ENCODE data around the gene DNAJC16.
"Not testable (repeated sequence)": the region's sequence is repeated elsewhere in the genome, so short reads cannot be mapped to it uniquely, and the experiment has no call there.

The DNAJC16 gene

GRCh38 chr1:15603050-15603965 is 76.7 kb downstream of the DNAJC16 start:
- Histone ChIP-seq H3K4ac (ENCODE audit: low read depth, low read length) (no peak overlapping the region), H2BK120ac (ENCODE audit: low read depth, low read length) (no peak overlapping the region), H3K4me2 (ENCODE audit: low read length) (peak overlapping the region; percentile 76), H3K9ac (ENCODE audit: low read length) (peak overlapping the region; percentile 63), H3K18ac (ENCODE audit: low read length) (no peak overlapping the region), H4K5ac (ENCODE audit: low read length) (no peak overlapping the region), H3K23ac (ENCODE audit: low read length) (no peak overlapping the region), H3K27ac (ENCODE audit: low read depth, low read length) (no peak overlapping the region), H3K4me1 (ENCODE audit: control insufficient read depth, low read depth, low read length) (no peaks in the 10 kb centered on the region), H2BK5ac (ENCODE audit: low read length) (no peak overlapping the region), H3K27me3 (ENCODE audit: insufficient read depth, low read length, poor library complexity) (peaks cover 2% of the 10 kb centered on the region), H3K36me3 (ENCODE audit: control insufficient read depth, insufficient read depth, low read length) (no peaks in the 10 kb centered on the region), H4K8ac (ENCODE audit: low read depth, low read length) (no peak overlapping the region), H3K79me1 (ENCODE audit: low read length) (no peaks in the 10 kb centered on the region), H2BK15ac (replicated peaks; ENCODE audit: low read depth) (no peak overlapping the region), H3K4me3 (ENCODE audit: low read length) (peak overlapping the region; percentile 38), H3K56ac (ENCODE audit: low read length) (peak overlapping the region; percentile 89), H3K79me2 (ENCODE audit: control insufficient read depth, insufficient read depth, low read length) (no peaks in the 10 kb centered on the region), H2AK5ac (ENCODE audit: low read length) (no peak overlapping the region)
- 100% methylated on average over 2 of the region's 56 CpGs for WGBS (ENCODE audit: extremely low coverage, insufficient coverage, low lambda C conversion rate)
- peak; percentile 98 for DNase-seq

- not testable (repeated sequence) for H3K79me2 ChIP-seq (ENCODE audit: control insufficient read depth, insufficient read depth, low read length); H2BK15ac ChIP-seq (replicated peaks; ENCODE audit: low read depth); H3K36me3 ChIP-seq (ENCODE audit: control insufficient read depth, insufficient read depth, low read length); H4K5ac ChIP-seq (ENCODE audit: low read length); H3K18ac ChIP-seq (ENCODE audit: low read length); H3K4me1 ChIP-seq (ENCODE audit: control insufficient read depth, low read depth, low read length); H3K27me3 ChIP-seq (ENCODE audit: insufficient read depth, low read length, poor library complexity); H3K27ac ChIP-seq (ENCODE audit: low read depth, low read length); H2BK5ac ChIP-seq (ENCODE audit: low read length); H4K8ac ChIP-seq (ENCODE audit: low read depth, low read length); H3K79me1 ChIP-seq (ENCODE audit: low read length); H2AK5ac ChIP-seq (ENCODE audit: low read length); H3K23ac ChIP-seq (ENCODE audit: low read length); H2BK120ac ChIP-seq (ENCODE audit: low read depth, low read length); DNase-seq; H3K4me3 ChIP-seq (ENCODE audit: low read length); H3K4ac ChIP-seq (ENCODE audit: low read depth, low read length)
- Histone ChIP-seq H3K56ac (ENCODE audit: low read length) (peak overlapping the region; percentile 65), H3K9ac (ENCODE audit: low read length) (peak overlapping the region; percentile 45), H3K4me2 (ENCODE audit: low read length) (peak overlapping the region; percentile 51)
- no CpG with 5 or more reads among the region's 13 CpGs for WGBS (ENCODE audit: extremely low coverage, insufficient coverage, low lambda C conversion rate)
These were observed 77.3 kb downstream of the DNAJC16 start for GRCh38 chr1:15603966-15604282.

- not testable (repeated sequence) for H3K79me2 ChIP-seq (ENCODE audit: control insufficient read depth, insufficient read depth, low read length); H2BK120ac ChIP-seq (ENCODE audit: low read depth, low read length); H4K5ac ChIP-seq (ENCODE audit: low read length); H3K9ac ChIP-seq (ENCODE audit: low read length); H3K4me3 ChIP-seq (ENCODE audit: low read length); H3K36me3 ChIP-seq (ENCODE audit: control insufficient read depth, insufficient read depth, low read length); H2BK5ac ChIP-seq (ENCODE audit: low read length); H3K4ac ChIP-seq (ENCODE audit: low read depth, low read length); H3K4me1 ChIP-seq (ENCODE audit: control insufficient read depth, low read depth, low read length); H3K27ac ChIP-seq (ENCODE audit: low read depth, low read length); H3K79me1 ChIP-seq (ENCODE audit: low read length); H2BK15ac ChIP-seq (replicated peaks; ENCODE audit: low read depth); H4K8ac ChIP-seq (ENCODE audit: low read depth, low read length); DNase-seq; H3K23ac ChIP-seq (ENCODE audit: low read length); H3K4me2 ChIP-seq (ENCODE audit: low read length); H2AK5ac ChIP-seq (ENCODE audit: low read length); H3K56ac ChIP-seq (ENCODE audit: low read length); H3K18ac ChIP-seq (ENCODE audit: low read length); H3K27me3 ChIP-seq (ENCODE audit: insufficient read depth, low read length, poor library complexity)
- WGBS (ENCODE audit: extremely low coverage, insufficient coverage, low lambda C conversion rate), result no CpG with 5 or more reads among the region's 21 CpGs
These were observed 77.8 kb downstream of the DNAJC16 start for GRCh38 chr1:15604400-15604799.

GRCh38 chr1:15605398-15606383 is 79.0 kb downstream of the DNAJC16 start:
- Histone ChIP-seq H3K23ac (ENCODE audit: low read length) (no peak overlapping the region), H3K4me1 (ENCODE audit: control insufficient read depth, low read depth, low read length) (no peaks in the 10 kb centered on the region), H3K79me2 (ENCODE audit: control insufficient read depth, insufficient read depth, low read length) (no peaks in the 10 kb centered on the region), H3K27me3 (ENCODE audit: insufficient read depth, low read length, poor library complexity) (peaks cover 2% of the 10 kb centered on the region), H3K79me1 (ENCODE audit: low read length) (no peaks in the 10 kb centered on the region), H2BK120ac (ENCODE audit: low read depth, low read length) (no peak overlapping the region), H3K56ac (ENCODE audit: low read length) (no peak overlapping the region), H4K5ac (ENCODE audit: low read length) (no peak overlapping the region), H3K9ac (ENCODE audit: low read length) (no peak overlapping the region), H3K4me2 (ENCODE audit: low read length) (no peak overlapping the region), H3K27ac (ENCODE audit: low read depth, low read length) (no peak overlapping the region), H4K8ac (ENCODE audit: low read depth, low read length) (no peak overlapping the region), H2AK5ac (ENCODE audit: low read length) (no peak overlapping the region), H3K36me3 (ENCODE audit: control insufficient read depth, insufficient read depth, low read length) (no peaks in the 10 kb centered on the region), H3K4me3 (ENCODE audit: low read length) (no peak overlapping the region), H3K4ac (ENCODE audit: low read depth, low read length) (no peak overlapping the region), H2BK5ac (ENCODE audit: low read length) (no peak overlapping the region), H2BK15ac (replicated peaks; ENCODE audit: low read depth) (no peak overlapping the region), H3K18ac (ENCODE audit: low read length) (no peak overlapping the region)
- no CpG with 5 or more reads among the region's 11 CpGs for WGBS (ENCODE audit: extremely low coverage, insufficient coverage, low lambda C conversion rate)
- no peak for DNase-seq

DNA sequence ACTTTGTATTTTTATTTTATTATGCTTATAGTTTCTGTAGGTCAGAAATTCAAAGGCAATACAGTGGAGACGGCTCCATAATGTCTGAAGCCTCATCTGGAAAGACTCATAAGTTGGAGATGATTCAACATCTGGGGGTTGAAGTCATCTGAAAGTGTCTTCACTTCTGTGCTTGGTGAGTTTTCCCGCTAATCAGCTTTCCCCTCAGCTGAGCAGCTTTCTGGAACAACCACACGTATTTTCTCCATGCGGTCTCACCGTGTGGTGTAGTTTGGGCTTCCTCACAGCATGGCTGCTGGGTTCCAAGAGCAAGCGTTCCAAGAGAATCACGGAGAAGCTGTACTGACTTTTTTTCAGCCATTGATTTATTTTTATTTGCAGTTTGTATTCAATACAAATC is 83.0 kb downstream of the DNAJC16 start:
- Histone ChIP-seq H3K79me1 (ENCODE audit: low read length) (no peaks in the 10 kb centered on the region), H3K23ac (ENCODE audit: low read length) (no peak overlapping the region), H3K4me1 (ENCODE audit: control insufficient read depth, low read depth, low read length) (no peaks in the 10 kb centered on the region), H2BK15ac (replicated peaks; ENCODE audit: low read depth) (no peak overlapping the region), H4K8ac (ENCODE audit: low read depth, low read length) (no peak overlapping the region), H3K79me2 (ENCODE audit: control insufficient read depth, insufficient read depth, low read length) (no peaks in the 10 kb centered on the region), H3K18ac (ENCODE audit: low read length) (no peak overlapping the region), H3K27ac (ENCODE audit: low read depth, low read length) (no peak overlapping the region), H2BK120ac (ENCODE audit: low read depth, low read length) (no peak overlapping the region), H3K4ac (ENCODE audit: low read depth, low read length) (no peak overlapping the region), H3K56ac (ENCODE audit: low read length) (no peak overlapping the region), H3K9ac (ENCODE audit: low read length) (no peak overlapping the region), H3K4me2 (ENCODE audit: low read length) (no peak overlapping the region), H2AK5ac (ENCODE audit: low read length) (no peak overlapping the region), H3K36me3 (ENCODE audit: control insufficient read depth, insufficient read depth, low read length) (no peaks in the 10 kb centered on the region), H4K5ac (ENCODE audit: low read length) (no peak overlapping the region), H2BK5ac (ENCODE audit: low read length) (no peak overlapping the region), H3K27me3 (ENCODE audit: insufficient read depth, low read length, poor library complexity) (peaks cover 2% of the 10 kb centered on the region), H3K4me3 (ENCODE audit: low read length) (no peak overlapping the region)
- no CpG with 5 or more reads among the region's 7 CpGs for WGBS (ENCODE audit: extremely low coverage, insufficient coverage, low lambda C conversion rate)
- DNase-seq, result no peak
